Stimulated activated CD8-positive, alpha-beta memory T cell treated with anti-CD3 and anti-CD28 coated beads, Interleukin-7, amount 100 ng/mL, for 1 hour (primary cell): ENCODE data around the gene UAP1L1.
"Not testable (repeated sequence)": the region's sequence is repeated elsewhere in the genome, so short reads cannot be mapped to it uniquely, and the experiment has no call there.

Experiments
- DNase-seq, 2 donors: peaks; one replicate each; pipeline ENCODE4 v3.0.0-alpha.2; 2020; ENCODE audit warnings: low read depth in 2 of 2

Gene UAP1L1

DNA sequence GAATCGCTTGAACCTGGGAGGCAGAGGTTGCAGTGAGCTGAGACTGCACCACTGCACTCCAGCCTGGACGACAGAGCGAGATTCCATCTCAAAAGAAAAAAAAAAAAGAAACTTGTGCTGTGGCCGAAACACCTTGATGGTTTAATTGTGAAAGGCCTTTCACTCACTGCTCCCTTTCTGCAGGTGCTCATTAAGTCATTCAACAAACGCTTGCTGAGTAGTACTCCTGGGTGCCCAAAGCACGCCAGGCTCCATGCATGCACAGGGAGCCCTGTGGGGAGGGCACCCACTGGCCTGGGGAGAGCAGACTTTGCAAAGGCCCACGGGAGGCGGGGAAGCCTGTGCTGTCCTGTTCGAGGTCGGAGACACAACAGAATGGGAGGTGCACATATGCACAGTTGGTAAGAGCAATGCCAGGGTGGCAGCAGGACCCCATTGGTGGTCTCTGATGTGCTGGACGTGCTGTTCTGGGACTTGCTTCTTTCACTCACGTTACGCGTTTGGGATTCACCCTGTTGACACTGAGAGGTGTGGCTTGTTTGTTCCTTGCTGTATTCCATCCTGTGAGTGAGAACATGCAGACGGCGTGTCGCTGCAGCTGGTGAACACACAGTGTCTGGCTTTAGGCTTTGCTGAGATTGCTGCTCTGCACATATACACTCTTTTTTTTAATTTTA, 20.4 kb upstream of the UAP1L1 start:
- DNase-seq, result no peak

DNA sequence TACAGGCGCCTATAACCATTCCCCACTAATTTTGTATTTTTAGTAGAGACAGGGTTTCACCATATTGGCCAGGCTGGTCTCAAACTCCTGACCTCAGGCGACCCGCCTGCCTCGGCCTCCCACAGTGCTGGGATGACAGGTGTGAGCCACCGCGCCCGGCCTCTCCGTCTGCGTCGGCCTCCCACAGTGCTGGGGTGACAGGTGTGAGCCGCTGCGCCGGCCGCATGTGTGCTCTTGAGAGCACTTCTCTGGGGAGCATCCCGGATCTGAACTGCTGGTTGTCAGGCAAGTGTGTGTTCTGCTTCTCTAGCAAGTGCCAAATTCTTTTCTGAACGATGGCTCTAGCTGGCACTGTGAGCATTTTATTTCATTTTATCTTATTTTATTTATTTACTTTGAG, 19.8 kb upstream of the UAP1L1 start:
- no peak for DNase-seq

DNA sequence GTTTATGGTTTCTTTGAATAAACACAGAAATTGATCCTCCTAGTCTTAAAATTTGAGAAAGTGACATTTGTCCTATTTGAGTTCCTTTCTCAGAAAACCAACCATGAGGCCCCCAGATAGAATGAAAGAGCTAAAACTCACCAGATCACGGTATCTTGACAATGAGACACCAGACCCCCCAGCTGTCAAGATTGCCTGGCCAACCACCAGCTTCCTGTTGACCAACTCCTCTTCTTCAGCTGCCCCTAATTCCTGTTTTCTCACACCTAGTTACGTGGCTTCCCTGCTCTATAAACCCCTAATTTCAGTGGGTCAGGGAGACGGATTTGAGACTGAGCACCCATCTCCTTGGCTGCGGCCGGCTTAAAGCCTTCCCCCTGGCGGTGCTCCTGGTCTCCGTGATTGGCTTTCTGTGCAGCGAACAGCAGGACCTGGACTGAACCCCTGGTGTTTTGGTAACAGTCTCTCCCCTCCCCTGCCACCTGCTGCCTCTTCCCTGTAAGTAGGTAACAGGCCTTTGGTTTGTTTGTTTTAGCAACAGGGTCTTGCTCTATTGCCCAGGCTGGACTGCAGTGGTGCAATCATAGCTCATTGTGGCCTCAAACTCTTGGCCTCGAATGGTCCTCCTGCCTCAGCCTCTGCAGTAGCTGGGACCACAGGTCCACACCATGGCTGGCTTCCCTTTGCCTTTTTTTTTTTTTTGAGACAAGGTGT, 18.6 kb upstream of the UAP1L1 start:
- DNase-seq, result no peak

DNA sequence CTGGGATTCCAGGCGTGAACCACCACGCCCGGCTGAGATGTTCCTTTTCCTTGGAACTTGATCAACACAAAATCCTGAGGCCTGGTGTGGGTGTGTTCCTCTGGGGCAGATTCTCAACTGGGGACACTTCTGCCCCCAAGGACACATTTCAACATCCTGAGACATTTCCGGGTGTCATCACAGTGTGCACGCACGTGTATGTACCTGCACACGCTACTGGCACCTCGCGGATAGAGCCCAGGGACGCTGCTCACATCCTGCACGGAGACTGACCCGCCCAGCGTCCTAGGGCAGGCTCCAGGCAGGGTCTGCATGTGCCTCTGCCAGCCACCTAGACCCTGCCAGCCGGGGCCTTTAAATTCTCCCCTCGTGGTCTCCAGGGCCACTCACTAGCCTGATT, 14.9 kb upstream of the UAP1L1 start:
- no peak for DNase-seq

DNA sequence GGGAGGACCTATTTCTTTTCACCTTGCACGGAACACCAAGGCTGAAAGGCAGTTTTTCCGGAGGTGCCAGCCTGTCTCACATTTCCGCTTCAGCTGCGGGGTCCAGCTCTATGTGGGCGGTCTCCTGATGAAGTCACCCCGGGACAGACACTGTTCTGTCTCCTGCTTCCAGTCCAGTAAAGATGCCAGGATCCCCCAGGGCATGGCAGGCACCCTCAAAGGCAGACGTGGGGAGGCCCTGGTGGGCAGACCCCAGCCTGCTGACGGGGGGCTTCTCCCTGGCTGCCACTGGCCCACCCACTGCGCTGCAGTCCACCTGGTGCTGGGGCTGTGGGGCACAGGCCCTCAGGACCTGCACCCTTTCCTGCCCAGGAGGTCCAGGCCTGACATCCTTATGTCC, 14.5 kb upstream of the UAP1L1 start:
- DNase-seq, result not testable (repeated sequence)

DNA sequence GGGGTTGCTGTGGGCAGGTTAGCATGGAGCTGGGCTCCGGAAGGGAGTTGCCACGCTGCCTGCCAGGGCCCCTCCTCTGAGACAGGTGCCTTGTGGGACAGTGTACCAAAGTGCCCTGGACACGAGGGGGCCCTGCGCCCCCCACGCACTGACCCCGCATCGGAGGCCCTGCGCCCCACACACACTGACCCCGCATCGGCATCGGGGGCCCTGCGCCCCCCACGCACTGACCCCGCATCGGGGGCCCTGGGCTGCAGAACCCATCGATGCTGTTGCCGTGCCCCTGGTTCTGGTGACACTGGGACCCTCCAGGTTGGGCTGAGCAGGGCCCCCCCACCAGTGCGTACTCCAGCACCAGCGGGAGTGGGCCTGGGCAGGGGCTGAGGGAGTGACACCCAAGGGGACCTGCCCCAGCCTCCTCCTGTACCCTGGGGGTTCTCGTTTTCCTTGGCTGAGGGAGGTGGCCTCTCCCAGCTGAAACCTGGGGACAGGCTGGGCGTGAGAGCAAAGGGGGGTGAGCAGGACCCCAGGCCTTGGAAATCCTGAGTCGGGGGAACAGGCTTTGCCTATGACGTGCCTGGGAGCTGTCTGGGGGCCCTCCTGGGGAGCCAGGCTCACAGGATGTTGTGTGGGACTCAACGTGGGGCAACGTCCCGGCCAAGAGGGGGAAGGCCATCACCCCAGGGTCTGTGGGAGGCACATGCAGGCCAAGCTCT, 13.8 kb upstream of the UAP1L1 start:
- no peak for DNase-seq

DNA sequence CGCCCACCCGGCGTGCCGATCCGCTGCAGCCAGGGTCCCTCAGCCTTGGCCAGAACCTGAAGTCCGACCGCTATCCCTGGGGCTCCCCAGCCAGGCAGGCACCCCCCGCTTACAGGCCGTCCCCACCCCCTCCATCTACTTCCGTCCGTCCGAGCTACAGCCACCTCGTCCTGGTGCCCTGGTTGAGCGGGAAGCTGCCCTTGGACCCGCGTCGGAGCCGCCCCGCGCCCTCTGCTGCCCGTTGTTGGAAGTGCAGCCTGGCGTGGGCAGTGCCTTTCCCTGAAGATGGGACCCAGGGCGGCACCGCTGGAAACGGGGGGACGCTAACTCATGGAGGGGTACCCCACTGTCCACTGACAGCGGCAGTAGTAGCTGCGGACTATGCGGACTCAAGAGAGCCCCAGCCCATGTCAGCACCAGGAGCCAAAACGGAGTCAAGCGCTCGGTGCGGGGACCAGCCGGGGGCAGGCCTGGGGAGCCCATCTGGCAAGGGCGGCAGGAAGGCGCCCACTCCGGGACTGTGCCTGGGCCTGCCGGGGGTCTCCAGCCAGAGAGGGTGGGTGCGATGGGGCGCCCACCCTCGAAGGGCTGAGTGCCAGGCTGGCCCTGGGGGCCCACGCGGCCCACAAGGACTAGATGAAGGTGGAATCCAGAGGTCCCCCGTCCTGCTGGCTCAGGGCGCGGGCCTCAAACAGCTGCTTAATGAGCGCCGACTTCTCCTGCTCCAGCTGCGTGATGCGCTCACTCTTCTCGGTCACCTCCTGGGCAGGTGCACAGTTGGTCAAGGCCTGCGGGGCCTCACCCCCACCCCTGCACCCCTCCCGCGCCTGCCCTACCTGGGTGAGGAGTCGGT, 13.1 kb upstream of the UAP1L1 start:
- peak in 1 of 2 donors; percentile 49 for DNase-seq

DNA sequence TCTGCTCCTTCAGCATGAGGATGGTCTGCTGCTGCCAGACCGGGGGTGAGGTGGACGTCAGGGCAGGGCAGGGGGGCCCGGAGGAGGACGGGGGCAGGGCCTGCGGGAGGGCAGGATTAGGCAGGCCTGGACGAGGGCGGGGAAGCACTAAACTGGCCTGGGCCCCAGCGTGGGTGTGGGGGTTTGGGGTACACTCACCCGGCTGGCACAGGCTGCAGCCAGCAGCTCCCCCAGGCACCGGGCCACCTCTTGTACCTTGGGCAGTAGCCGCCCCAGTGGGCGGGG, 12.5 kb upstream of the UAP1L1 start:
- DNase-seq, result no peak

DNA sequence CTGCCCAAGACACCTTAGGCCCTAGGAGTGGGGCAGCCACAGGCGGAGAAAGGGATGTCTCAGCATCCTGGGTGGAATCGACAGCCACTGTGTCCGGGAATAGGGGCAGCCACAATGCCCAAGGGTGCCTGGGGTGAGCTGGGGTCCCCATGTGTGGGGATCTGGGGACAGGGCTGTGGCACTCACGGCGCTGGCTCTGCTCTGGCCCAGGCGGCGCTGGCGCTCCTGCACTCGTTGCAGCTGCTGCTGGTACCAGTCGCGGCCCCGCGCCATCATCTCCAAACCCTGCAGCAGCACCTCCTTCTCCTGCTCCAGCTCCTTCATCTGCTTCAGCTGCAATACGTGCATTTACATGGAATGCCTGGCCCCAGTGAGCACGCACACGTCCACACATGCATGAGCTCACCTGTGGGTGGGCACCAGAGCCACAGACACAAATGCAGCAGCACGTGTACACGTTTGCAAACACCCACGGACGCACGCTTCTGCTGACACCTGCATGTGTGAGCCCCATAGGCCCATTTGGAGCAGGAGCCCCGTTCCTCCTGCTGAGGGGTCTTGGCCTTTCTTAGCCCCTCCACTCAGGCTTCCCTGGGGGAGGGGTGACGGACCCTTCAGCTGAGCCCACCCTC, 11.9 kb upstream of the UAP1L1 start:
- no peak for DNase-seq

DNA sequence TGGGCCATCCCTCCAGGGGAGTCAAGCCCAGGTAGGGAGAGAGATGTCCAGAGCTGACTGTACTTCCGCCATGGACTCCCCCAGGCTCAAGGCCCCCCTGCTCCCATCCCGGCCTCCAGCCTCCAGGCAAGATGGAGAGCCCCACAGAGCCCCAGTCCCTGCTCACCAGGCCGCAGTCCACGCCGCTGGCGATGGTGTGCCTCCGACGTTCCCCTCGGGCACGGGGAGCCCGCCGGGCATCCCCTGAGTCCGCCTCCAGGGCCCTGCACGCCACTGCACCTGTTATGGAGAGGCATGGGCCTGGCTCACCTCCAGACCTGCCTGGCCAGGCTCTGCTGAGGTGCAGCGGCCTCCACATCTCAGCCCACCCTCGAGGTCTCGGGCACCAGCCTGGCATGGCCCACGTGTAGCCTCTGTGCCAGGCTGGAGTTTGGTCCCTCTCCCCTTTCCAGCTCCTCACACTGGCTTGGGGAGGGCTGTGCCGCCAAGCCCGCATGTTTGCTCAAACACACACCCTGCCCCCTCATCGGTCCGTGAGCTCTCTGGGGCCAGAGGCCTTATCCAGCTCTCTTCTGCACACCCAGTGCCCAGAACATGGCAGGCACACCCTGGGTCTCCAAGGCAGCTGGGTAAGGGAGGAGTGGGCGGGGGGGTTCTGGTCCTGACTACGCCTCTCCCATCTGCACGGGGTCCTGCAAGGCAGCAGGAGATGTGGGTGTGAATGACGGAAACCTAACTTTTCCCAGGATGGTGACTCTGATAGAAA, 11.0 kb upstream of the UAP1L1 start:
- no peak for DNase-seq

DNA sequence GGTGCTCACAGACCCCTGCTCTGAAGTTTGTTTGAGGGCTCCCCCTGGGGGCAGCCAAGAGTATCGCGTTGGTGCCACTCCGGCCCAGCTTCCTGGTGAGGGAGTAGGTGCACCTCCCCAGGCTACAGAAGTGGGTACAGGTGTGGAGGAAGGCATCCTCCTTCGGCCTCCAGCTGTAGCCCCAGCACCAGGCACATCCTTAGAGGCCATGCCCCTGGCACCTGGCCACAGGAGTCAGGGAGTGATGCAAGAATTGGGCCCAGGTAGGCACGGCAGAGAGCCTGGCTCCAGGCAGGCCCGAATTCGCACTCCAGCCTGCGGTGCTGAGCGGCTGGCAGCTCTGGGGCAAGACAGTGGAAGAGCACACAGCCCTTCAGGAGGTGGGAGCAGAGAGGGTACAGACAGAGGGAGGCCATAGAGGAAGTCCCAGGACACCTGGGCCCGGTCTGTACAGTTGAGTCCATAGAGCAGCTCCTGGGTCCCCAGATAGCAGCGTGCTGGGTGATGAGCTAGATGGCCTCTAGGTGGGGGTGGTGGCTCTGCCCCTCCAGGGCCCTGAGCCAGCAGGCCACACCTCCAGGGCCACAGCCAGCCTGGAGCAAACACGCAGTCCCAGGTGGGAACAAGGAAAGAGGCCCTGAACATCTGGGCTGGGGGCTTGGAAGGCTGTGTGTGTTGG, 9.3 kb upstream of the UAP1L1 start:
- DNase-seq, result peak; percentile 65 to 78

DNA sequence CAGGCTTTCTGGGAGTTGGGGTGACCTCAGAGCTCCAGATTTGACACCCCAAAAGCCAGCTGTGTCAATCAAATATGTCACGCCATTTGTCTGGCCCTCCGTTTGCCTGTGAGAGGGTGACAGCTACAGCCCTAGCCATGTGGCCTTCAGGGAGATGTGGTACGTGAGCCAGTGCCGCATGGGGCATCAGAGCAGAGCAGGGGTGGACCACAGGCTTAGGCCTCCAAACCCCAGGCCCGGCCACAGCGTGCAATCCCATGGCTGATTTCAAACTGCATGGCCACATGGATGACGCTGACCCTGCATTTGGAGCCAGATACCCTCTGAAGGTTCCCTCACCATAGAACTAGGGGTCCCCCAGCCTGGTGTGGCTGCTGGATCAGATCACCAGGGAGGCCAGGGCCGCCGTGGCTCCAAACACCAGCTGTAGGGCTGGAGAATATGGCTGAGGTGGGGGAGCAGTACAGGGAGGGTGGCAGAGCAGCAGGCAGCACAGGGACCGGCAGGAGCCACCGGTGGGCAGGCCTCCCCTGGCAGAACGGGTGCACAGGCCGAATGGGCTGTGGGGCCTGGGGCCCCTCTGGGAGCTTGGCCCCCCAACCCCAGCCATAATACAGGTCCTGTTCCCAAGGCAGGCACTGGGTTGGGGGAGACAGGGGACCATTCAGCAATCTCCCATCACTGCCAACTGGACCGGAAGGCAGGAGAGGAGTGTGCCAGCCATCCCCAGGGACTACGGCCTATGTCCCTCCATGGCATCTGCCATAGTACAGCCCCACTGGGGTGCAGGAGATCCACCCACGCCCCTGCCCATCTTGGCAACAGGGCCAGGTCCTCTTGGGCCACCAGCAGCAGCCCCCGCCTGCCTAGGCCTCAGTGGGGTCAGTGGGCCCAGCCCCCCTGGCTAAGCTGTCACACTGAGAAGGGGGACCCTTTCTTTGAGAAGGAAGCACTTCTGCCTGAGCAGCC, 8.5 kb upstream of the UAP1L1 start:
- DNase-seq, result no peak

DNA sequence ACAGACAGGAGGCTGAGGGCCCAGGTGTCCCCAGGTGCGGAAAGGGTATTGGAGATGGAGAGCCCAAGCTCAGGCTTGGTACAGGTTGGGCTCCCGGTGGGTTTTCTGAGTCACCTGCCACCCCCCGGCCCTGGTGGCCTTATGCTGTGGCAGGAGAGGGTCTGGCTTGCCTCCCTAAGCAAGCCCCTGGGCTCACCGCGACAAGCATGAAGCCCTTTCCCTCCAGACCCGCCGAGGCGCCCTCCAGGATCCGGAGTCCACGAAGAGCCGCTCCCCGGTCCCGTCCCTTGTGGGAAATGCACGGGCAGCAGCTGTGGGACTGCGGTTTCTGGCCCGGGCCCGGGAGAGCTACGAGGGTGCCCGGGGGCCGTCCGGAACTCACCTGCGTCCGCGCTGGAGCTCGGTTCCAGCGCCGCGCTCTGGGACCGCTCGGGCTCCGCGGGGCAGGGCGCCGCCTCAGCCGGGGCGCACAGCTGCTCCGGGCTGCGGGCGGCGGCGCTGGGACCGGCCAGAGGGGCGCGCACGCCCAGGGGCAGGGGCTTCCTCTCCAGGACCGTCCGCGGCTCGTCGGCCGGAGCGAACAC, 7.7 kb upstream of the UAP1L1 start:
- no peak for DNase-seq

DNA sequence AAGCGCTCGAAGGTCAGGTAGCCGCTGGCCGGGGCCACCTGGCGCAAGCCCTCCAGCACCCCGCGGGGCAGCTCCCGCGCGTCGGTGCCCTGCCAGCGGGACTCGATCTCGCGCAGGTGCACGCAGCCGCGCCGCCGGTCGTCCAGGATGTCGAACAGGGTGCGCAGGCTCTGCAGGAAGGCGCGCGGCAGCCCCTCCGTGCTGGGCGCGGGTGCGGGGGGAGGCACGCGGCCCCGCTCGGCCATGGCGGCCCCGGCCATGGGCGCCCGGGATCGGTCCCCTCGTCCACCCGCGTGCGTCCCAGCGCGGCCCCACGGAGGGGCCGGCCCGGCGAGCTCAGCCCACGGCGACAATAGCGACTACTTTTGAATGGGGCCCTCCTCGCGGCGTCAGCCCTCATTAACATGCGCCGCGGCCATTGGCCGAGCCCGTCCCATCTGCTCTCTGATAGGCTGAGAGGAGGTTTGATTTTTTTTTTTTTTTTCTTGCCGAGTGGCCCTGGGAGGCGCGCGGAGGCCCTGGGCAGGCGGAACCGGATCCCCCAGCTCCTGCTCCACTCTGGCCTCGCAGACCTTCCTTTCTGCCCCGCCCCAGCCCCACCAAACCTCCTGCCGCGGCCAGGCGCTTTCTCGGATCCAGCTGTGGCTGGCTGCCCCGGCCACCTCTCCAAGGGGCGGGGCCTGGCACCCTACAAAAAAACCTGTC, 7.0 kb upstream of the UAP1L1 start, which contains the start of gene SAPCD2:
TSS of gene SAPCD2 (minus strand) at position 357 of the 705 bp plus-strand sequence. CDS start at position 260, 97 bp downstream.
- peak; percentile 63 for DNase-seq

DNA sequence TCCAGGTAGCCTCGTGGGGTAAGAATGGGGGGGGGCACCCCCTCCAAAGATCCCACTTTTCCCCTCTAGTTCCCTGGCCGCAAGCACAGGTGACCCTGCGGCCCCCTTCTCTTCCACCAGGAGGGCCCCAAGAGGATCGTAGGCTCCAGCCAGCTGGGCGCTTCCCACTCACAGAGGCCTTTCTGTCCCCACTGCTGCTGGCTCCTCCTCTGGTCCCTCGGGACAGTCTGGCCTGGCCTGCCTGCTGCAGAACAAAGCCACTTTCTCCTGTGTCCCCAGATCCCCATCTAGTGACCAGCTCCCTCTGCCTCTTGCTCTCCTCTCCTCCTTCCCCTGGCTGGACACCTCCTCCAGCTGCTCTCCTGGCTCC, 6.4 kb upstream of the UAP1L1 start:
- DNase-seq, result no peak

DNA sequence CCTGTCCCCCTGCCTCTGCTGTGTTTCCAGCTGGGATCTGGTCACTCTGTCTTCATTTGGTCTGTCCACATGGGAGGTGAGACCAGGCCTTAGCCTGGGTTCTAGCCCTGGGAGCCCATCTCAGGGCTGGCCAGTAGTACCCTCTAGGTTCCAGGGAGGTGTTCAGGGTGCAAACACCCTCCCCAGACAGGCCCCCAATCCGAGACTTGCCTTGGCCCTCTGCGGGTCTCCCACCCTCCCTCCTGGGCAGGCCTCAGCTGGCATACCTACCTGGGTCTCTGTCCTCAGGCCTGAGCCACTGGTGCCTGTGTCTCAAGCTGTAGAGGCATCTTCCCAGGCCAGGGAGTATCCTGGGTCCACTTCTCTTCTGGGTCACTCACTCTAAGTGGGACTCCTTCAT, 6.0 kb upstream of the UAP1L1 start:
- DNase-seq, result no peak

DNA sequence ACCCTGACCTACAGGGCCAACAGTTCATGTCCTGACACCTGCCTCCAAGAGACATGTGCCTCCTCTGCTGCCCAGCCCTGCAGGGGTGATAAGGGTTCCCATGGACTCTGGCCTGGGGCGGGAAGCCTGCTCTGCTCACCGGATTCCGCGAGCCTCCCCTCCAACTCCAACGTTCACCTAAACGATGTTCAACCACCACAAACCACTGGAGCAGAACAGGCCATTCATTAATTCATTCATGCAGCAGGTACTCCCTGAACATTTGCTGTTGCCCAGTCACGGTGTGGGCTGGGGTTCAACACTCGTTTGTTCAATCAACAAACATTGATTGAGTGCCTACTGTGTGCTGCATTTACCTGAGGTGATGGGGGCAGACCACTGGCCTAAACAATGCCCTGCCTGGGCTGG, 3.3 kb upstream of the UAP1L1 start:
- no peak for DNase-seq

DNA sequence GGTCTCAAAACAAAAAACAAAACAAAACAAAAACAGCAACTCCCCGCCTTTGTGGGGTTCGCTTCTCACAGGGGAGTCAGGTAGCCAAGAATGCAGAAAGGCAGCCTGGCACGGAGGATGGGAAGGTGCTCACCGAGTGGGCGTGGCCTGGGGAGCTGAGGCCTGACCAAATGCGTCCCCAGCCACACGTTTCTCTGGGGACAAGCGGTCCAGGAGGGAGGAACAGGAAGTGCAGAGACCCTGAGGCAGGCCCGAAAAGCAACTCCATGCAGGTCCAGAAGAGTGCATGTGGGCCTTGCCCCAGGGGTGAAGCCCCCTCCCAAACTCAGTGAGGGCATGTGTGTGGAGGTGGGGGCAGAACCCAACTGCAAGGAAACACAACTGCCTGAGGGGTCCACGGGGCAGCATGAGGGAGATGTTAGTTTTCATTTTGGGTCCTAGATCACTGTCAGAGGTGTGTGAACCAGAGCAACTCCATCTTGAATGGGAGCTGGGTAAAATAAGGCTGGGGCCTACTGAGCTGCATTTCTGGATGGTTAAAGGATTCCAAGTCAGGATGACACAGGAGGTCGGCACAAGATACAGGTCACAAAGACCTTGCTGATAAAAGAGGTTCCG, 2.6 kb upstream of the UAP1L1 start:
- no peak for DNase-seq
